GM21390 (cell line): ENCODE measurements around the gene IGBP1.
"Not testable (repeated sequence)": the region's sequence is repeated elsewhere in the genome, so short reads cannot be mapped to it uniquely, and the experiment has no call there.

Source experiments
- ATAC-seq: cut with Tn5 transposase; IDR thresholded peaks from one replicate; pipeline ENCODE4 v1.9.1; 2021; ENCODE audit not compliant: unreplicated experiment

IGBP1 gene

DNA sequence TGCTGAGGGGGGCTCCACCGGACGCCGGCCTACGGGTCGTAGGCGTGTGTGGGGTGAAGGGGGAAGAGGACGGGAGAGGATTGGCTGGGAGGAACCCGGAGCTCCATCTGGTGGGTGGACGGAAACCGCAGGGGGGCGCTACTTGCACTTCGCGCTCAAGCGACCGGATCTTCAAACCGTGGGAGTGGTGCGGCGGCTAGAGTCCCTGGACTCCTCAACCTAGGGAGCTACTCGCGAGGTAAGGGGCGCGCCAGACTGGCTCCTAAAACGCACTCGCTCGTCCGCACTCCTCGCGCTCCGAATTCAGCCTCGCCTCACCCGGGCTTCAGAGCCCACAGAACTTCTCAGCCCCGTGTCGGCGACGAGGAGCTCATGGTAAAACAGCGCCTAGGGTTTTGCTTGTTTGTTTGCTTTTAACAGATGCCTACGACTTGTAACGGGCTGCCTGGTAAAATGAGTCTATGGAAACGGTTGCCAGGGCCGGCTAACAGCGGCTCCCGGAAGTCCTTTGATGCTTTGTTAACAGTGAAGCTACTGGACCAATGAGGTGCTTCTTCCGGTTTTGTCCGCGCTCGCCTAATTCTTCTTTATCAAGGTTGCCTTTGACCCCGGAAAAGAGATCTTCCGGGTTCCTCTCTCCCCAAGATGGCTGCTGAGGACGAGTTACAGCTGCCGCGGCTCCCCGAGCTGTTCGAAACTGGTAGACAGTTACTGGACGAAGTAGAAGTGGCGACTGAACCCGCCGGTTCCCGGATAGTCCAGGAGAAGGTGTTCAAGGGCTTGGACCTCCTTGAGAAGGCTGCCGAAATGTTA lies at the start of gene IGBP1:
IGBP1 (plus strand) TSS at position 145 of the 813 bp plus-strand sequence; CDS start at position 646, 501 bp downstream.
- ATAC-seq = peak; percentile 86

DNA sequence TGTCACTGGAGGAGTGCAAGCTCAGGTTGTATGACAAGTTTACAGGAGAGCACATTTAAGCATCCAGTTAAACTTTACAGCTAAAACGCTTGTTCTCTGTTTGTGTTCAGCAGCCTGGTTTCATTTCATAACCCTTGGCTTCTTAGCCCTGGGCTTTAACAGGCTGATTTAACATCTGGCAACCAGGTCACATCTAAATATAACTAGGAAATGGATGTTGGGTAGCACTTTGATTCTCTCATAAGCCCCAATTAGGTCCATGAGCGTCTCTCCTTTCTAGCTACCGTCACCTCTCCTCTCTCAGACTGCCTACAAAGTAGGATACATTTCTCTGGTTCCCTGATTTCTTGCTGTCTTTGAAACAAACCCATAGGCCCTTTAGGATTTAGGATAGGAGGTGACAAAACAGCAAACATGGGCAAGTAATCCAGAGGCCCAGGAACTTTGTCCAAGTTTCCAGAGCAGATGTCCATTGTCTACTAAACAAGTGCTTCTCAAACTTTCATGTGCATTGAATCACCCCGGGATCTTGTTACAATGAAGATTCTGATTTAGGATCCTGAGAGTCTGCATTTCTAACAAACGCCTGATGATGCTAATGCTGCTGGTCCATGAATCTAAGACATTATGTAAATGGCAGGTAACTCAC lies 48.5 kb upstream of the IGBP1 start:
- ATAC-seq = no peak

DNA sequence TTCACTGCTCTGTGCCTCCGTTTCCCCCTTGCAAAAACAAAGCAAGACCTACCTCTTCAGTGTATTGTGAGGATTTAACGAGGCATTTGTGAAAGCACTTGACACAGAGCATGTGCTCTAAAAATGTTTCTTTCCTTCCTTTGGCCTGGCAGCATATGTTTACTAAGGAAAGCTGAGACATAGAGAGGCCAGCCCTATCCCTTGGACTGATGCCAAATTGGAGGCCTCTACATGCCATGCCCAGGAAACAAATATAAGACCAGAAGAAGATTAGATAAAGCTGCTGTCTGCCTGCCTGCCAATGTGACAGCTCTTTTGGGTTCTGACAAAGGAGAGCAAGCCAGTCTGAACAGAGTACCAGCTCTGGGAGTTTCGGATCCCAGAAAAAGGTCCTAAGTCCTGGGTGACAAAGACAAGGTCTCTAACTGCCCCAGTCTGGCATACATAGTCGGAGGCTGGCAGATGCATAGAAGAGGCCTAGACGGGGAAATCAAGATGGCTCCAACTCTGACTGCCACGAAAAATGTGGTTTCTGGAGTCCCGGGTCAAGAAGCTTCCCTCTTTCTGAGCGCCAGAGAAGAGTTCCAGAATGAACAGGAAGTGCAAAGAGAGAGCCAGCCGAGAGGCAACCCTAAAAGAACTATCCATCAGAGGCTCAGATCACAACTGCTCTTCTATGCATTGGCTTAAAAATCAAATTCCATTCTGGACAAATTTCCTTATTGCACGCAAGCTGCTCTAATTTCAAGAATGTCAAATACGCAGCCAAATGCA lies 45.2 kb upstream of the IGBP1 start:
- no peak for ATAC-seq

DNA sequence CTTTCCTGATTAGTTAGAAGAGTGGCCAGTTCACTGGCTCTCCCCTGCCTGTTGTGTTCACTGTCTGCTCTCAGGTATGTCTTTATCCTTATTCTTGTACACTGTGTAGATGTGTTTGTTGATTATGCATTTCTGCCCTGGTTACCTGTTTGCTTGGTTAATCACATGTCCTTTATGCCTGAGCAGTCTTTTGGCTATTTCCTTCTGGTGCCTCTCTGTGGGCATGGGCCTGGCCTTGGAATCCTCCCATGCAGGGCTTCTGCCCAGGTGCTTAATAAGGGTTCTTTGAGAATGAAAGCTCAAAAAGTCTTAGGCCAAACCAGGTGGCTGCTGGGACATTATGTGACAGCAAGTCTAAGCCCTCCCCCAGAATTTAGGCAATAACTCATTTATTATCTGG lies 44.5 kb upstream of the IGBP1 start:
- no peak for ATAC-seq

DNA sequence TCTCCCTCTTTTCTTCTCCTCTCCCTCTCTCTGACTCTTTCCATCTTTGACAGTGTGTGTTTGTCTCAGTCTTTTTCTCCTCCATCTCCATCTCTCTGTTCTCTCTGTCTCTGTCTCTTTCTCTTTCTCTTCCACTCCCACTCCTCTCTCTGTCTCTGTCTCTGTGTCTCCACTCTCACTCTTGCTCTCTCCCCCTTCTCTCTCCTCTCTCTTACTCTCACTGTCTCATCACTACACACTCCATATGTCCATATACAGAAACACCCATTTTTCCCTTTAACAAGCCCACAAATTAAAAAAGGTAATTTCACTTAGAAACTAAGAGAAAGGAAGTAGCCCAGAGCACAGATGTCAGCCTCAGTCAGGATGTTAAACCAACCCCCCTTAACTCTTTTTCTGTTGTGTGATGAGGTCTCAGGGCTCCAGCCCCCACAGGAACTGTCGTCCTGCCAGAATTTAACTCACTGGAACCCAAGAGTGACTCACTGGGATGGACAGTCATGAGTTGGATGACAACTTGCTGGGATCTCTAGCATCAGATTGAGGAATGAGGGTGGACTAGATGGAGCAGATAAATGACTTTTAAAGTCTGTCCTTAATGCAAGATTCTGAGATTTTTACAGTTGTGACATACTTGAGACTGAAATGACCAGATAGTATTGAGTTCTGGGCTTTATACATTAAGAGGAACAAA lies 43.5 kb upstream of the IGBP1 start:
- no peak for ATAC-seq

DNA sequence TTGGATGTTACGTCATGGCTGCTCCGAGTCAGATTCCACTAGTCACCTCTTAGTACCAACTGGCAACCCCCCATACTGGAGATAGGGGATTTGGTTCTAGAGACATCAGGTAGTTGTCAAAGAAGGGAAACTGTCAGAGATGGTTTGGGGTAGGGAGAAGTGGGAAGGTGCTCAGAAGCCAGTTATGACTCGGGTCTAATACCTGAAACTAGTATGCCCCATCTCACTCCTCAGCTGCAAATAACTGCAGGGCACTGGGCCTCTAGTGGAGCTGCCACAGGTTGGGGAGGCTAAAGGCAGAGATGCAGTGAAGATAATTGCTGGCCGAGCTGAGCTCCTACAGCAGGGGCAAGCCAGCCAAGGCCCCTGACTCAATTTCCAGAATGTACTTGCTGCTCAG lies 41.0 kb upstream of the IGBP1 start:
- peak; percentile 74 for ATAC-seq

DNA sequence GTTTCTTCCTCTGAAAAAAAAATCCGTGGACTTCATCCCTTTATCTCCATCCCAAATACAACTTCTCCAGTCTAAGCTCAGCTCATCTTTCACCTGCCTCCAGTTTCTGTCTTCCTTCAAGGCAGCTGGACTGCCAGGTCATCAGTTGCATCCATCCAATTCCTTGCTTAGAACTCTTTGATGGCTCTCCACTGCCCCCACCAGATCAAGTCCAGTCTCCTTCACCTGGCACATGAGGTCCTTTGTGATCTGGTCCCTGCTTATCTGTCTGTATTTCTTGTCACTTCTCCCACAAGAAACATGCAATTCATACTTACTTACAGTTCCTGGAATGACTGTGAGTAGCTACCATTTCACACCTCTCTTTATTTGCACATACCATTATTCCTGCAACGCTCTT lies 37.2 kb upstream of the IGBP1 start:
- ATAC-seq = no peak

DNA sequence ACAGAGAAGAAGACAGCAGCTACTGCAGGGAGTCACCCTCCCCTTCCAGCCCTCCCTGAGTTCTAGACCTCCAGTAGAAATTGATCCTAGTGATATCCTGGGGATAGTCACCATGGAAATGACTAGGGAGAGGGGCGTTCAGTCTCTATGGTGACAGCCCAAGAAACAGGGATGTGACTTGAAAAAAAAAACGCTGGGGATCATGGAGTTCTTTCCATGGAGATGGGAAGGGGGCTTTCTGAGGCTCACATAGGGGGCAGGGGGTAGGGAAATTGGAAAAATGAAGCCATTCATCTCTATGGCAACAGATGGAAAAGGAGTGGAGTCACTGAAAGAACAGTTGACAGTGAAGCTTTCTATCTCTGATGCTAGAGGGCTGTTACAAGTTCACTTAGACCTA lies 28.0 kb upstream of the IGBP1 start:
- ATAC-seq = no peak

DNA sequence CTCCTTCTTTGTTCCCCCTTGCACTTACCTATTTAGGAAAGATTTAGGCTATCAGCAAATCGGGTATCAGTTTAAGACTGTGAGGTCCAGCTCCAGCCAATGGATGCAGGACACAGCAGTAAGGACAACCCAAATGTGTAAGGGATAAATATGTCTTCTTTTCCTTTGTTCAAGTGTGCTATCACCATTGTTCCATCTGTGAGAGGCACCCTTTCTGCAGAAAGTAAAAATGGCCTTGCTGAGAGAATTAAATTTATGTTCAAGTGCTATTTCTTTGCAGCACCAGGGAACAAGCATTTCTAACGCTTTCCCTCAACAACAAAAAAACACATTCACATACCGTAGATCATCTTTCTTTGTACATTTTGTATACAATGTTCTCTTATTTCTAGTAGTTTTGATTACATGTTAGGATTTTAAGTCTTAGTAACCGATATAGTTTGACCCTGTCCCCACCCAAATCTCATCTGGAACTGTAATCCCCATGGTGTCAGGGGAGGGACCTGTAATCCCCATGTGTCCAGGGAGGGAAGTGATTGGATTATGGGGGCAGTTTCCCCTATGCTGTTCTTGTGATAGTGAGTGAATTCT lies 21.7 kb upstream of the IGBP1 start:
- not testable (repeated sequence) for ATAC-seq

DNA sequence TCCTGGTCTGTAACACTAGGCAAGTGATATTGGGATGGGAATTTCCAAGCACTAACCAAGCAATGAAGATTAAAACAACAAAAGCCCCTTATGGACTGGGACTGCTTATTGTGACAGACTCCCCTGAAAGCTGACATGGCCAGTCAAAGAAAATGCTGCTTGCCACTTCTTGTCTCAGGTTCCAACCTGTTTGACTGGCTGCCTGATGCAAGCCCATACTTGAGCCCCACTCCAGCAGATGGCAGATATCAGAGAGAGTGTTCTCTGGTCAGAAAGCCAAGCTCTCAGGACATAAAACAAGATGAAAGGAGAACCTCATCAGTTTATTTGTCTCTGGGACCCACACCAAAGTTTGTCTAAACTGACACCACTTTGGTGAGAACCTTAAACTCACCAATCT lies 15.5 kb upstream of the IGBP1 start:
- ATAC-seq = no peak

DNA sequence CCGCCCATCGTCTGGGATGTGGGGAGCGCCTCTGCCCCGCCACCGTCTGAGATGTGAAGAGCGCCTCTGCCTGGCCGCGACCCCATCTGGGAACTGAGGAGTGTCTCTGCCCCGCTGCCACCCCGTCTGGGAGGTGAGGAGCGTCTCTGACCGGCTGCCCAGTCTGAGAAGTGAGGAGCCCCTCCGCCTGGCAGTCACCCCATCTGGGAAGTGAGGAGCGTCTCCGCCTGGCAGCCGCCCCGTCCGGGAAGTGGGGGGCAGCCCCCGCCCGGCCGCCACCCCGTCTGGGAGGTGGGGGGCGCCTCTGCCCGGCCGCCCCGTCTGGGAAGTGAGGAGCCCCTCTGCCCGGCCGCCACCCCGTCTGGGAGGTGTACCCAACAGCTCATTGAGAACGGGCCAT lies 10.2 kb upstream of the IGBP1 start:
- not testable (repeated sequence) for ATAC-seq

DNA sequence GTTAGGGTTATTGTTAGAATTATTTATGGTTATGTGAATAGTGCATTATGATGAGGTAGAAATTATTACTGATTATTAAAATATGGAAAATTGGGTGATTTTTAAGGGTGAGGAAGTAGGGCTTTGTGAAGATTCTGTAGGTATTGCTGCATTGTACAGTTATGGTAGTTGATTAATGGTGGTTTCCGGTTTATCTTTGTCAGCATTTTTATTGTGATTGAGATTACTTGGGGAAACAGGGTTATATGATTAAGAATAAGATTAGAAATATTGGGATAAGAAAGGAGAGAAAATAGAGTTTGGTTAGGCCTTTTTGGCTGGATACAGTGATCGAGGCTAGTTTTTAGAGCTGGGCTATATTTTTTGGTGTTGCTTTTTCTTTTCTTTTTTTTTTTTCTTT lies 8.6 kb upstream of the IGBP1 start:
- ATAC-seq = no peak

DNA sequence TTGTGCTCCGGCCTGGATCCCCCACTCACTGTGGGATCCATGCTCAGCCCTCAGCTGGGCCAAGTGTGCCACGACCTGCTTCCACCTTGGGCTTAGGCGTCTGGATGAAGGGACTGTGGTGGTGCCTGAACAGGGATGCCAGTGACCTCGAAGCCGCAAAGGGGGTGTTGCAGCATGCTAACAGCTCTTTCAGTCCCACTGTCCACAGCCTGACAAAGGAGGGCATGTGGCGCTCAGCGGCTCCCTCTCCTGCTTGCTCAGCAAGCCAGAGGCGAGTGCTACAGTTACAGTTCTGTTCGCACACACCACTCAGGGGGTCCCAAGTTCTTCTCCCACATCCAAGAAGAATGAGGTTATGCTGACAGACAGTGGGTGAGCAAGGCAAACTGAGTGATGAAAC lies 5.2 kb upstream of the IGBP1 start:
- ATAC-seq = no peak

DNA sequence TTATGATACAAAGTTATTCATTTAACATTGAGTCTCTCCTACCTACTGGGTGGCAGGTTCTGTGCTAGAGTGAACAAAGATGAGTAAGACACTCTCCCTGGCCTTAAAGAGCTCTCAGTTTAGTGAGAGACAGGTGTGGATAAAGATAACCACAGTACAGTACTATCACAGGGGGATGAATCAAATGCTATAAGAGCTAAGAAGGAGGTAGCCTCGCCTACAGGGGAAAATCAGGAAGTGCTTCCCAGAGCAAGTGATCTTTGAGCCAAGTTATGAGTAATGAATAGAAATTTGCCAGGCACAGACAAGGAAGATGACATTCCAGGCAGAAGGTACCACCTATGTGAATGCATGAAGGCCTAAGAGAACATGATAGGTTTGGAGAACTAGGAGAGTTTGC lies 3.4 kb upstream of the IGBP1 start:
- no peak for ATAC-seq

DNA sequence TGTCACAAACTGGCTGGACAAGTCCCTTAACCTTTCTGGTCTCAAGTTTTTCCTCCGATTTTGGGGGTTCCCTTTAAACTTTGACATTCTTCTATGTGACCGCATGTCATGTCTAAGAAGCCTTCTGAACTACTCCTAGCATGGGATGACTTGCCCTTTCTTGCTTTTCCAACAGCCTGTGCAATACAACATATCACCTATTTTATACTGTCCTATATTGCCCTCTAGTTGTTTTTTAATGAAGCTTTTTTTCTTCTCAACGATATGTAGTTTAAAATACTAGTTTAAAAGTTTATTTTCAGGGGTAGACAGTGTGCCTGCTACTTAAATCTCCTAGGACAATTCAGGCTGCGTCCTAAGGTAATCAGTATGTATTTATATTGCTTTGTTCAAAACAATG lies 1.0 kb upstream of the IGBP1 start:
- ATAC-seq = no peak

DNA sequence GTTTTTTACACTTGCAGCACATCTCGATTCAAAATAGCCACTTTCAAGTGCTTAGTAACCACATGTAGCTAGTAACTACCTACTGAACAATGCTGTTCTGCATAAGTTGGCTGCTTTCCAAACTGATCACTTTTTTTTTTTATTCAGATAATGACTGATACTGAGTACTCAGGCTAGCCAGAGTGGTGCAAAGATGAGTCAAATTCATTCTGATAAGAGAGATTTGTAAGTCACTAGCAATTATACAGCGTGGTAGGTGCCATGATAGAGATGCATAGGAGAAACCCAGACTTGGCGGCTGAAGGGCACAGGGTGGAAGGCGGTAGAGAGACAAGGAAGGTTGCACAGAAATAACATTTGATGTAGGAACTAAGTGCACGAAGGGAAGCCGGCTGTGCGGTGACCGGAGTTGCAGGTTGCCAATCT lies 357 bp upstream of the IGBP1 start:
- ATAC-seq = no peak

DNA sequence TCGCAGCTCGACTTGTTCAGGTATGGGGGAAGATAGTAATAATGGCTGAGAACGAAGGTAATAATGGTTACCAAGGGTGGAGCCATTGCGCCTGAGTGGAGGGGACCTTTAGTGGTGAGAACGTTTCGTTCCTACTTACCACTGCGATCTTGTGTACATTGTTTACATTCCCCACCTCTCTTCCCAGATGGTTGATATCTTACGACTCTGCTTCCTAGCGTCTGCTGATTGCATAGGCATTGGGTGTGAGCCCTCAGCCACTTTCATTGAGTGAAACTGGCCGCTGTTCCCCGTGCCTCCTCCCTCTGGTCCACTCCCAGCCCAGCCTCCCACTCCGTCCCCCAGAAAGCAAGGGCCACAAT lies 850 bp downstream of the IGBP1 start:
- ATAC-seq = peak; percentile 6

DNA sequence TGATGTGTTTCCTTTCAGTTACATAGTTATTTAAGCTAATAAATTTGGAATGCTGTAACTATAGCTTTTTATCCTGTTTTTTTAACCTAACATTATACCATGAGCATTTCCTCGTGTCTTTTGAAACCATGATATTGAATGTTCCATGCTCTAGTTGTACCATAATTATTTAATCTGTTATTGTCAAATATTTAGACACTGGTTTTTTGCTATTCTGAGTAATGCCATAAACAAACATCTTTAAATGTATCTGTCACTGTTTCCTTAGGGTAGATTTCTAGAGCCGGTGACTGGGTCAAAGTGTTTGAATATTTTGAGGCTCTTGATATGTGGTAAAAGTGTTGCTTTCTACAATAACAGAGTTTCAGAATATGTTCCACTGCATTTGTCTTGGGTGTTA lies 5.4 kb downstream of the IGBP1 start:
- ATAC-seq = no peak

DNA sequence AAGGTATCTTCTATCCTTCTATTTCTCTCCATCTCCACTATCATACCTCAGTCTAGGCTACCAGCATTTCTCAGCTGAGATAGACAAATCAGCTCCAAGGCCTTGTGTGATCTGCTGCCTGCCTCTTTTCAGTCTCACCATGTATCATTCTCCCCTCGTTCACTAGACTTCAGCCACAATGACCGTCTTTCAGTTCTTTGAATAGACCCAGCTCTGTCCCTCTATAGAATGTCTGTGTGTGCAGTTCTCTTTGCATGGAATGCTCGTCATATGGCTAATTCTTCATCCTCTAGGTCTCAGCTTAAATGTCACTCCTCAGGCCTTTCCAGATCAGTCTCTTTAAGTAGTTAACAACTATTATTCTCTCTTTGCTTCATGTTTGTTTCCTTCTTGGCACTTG lies 6.5 kb downstream of the IGBP1 start:
- no peak for ATAC-seq

DNA sequence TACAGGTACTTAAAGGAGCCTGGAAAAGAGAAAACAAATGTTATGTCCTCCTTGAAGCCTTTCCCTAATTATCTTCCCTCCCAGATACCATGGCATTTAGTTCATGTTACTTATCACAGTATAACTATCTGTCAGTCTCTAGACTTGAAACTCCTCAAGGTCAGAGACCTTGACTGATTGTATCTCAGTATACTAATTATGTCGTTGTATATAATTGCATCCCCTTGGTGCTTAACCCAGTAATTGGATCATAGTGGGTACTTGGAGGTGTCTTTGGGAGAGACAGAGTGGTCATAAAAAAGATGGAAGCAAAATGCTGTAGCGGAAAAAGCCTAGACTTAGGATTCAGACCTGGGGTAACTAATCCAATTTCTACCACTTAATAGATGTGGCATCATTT lies 8.1 kb downstream of the IGBP1 start:
- ATAC-seq = no peak
